Fibroblast of the aortic adventitia (primary cell): ENCODE measurements around the gene UGT1A1. TPM values are rescaled to one million over a fixed set of nuclear protein-coding genes. Genes with fewer than 3 reads are reported as not detected.

Source experiments
- DNase-seq: peaks from one replicate; pipeline ENCODE4 v3.0.0-alpha.2; 2010; ENCODE audit warnings: low read depth
- H3K4me3 ChIP-seq: 2 replicates; pipeline ENCODE4 v1.5.1; 2011; ENCODE audit warnings: low read depth, mild to moderate bottlenecking, control low read depth, low read length, moderate library complexity
- total RNA-seq: library from RNA; depleted of rRNA; stranded (reverse); fragments of >200 nt; gene quantifications from 2 replicates; pipeline ENCODE4 v1.2.3, GENCODE V29; 2012; ENCODE audit warnings: low replicate concordance
- TF ChIP-seq, protein P1 (sequence below): IDR thresholded peaks from 2 replicates; pipeline ENCODE4 v1.5.1; 2011; ENCODE audit warnings: mild to moderate bottlenecking, low read length, control low read depth, inconsistent platforms; ENCODE audit not compliant: insufficient read depth

UGT1A1 gene
- total RNA-seq, 1 donor, result not detected

DNA sequence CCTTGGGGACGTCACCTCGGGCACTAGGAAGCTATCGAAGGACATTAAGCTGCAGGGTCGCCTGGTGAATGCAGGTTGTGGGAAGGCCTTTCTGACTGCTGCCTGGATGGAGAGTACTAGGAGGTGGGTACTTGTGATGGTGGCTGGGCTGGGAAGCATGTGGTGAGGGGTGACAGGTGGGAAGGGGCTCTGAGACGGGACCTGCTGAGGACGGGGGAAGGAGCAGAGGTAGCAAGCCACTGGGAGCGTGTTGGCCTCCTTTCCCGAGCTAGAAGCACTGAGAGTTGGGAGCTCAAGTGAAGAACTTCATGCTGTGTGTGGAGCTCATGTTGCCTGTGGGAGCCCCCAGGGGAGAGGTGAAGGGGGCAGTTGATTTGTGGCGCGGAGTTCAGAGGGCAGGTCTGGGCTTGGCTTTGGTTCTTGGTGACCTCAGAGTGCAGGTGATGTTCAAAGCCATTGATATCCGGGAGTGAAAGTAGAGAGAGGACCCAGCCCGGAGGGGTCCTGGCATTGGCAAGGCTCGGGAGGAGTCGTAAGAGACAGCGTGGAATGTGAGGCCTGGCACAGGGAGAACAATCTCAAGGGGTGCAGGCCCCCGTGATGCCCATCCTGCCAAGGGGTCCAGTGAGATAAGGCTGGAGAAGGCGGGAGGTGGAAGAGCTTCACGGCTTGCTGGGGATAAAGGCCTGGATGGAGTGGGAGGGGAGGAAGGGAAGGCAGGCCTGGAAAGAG, 31.2 kb downstream of the UGT1A1 start:
- TF ChIP-seq, protein P1, sequence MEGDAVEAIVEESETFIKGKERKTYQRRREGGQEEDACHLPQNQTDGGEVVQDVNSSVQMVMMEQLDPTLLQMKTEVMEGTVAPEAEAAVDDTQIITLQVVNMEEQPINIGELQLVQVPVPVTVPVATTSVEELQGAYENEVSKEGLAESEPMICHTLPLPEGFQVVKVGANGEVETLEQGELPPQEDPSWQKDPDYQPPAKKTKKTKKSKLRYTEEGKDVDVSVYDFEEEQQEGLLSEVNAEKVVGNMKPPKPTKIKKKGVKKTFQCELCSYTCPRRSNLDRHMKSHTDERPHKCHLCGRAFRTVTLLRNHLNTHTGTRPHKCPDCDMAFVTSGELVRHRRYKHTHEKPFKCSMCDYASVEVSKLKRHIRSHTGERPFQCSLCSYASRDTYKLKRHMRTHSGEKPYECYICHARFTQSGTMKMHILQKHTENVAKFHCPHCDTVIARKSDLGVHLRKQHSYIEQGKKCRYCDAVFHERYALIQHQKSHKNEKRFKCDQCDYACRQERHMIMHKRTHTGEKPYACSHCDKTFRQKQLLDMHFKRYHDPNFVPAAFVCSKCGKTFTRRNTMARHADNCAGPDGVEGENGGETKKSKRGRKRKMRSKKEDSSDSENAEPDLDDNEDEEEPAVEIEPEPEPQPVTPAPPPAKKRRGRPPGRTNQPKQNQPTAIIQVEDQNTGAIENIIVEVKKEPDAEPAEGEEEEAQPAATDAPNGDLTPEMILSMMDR, result no peak
- no peak for DNase-seq
- H3K4me3 ChIP-seq, result no peak overlapping the region

DNA sequence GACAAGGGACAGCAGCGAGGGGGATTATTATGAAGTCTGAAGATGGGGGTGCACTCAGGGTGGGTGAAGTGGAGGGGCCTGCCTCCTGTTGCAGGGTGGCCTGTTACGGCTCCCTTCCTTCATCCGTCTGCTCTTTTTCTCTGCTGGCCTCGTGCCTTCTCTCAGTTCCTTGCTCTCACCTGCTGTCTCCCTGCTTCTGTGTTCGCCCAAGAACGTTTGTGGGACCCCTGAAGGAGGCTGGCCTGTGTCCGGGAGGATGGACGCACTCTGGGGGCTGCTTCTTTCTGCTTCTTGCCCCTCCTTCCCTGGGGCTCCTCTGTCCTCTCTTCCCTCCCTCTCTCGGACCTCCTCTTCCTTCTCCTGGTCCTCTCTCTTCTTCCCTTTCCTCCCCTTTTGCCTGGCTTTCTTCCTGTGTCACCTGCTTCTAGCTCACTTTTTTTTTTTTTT, 31.8 kb downstream of the UGT1A1 start:
- DNase-seq, result no peak
- no peak overlapping the region for H3K4me3 ChIP-seq
- TF ChIP-seq, protein P1, result no peak

- no peak overlapping the region for H3K4me3 ChIP-seq
- TF ChIP-seq, protein P1, result no peak
- DNase-seq, result no peak
Observed at GRCh38 chr2:233792720-233793119, 32.6 kb downstream of the UGT1A1 start.

DNA sequence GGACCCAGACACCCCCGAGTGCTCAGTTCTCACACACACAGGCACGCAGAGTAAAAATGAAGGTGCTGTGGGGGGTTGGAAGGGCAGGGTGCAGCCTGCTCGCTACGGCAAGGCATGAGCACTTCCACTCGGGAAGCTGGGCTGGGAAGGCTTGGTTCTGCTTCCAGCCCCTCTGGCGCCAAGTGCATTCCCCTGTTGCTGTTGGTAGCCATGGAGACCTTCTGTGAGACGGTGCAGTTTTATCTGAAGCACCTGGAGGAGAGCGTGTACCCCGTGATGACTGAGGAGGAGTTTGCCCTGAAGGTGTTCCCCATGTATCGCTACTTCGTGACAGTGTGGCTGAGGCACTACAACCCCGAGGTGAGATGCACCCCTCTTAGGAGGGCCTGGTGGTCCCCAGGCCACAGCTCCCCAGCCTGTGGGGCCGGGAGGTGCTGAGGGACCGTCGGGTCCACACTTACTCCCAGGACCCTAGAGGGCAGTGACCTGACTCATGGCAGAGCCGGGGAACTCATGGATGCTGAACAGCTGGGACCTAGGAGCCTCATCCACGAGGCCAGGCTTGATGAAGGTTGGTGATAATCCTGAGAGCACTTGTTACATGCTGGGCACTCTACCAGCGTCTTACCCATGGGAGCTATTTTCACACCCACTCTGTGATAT, 33.5 kb downstream of the UGT1A1 start:
- no peak for DNase-seq
- TF ChIP-seq, protein P1, result no peak
- no peak overlapping the region for H3K4me3 ChIP-seq

DNA sequence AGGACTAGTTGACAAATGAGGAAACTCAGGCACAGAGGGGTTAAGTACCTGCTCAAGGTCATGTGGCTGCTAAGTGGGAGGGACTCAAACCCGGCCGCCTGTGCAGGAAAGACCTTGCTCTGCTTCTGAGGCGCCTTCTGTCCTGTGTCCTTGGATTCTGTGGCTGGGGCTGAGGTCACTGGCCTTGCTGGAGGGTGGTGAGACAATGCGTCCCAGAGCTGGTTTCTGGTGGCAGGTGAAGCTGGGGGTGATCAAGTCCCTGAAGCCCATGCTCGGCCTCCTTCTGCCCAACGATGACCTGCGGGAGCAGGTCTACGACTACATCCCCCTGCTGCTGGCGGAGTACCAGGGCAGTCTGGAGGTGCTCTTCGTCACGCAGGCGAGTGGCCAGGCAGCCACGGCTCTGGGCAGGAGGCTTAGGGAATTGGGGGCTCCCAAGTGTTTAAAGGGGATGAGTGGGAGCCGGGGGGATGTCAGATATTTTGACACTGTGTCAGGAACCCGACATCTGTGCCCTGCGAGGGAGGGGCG, 34.1 kb downstream of the UGT1A1 start:
- no peak overlapping the region for H3K4me3 ChIP-seq

GRCh38 chr2:233795735-233796171, 35.7 kb downstream of the UGT1A1 start:
- no peak for DNase-seq
- TF ChIP-seq, protein P1, result no peak
- H3K4me3 ChIP-seq, result no peak overlapping the region

More for the DNA sequence above, 34.1 kb downstream of the UGT1A1 start:
- DNase-seq, result no peak
- TF ChIP-seq, protein P1, result no peak
